Measurements from ENCODE around the gene ADGRG1.

The ADGRG1 gene

DNA sequence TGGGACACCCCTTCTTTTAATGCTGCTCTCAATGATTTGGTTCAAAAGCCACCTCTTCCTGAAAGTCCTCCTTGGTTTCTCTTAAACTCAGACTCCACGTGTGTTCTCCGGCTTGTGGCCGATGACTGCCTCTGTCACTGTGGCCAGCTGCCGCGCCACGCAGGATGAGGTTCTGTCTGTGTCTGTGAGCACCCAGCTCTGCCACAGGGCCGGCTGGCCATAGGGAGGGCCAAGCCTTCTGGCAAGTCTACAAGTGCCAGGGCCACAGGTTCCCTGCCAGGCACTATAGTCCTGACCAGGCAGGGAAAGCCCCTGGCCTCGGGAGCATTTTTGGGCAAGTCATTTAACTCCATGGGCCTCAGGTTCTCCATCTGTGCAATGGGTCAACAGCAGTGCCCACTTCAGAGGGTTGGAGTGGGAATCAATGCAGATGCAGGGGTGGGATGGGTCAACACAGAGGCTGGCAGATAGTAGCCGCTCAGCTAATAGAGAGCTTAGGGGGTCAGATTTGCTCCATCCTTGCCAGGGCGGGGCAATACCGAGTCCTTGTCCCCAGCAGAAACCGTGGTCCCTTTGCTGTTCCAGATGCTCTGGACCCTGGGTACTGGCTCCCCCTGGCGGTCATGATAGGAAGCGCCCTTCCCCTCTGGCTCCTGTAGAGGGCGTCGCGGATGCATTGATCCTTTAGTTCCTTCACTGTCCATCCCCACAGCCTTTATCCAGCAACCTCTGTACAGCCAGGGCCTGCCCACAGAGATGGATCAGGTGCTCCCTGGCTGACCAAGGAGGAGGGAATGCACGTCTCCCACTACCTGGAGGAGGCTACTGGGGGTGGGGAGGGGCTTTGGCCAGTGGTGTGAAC is 20.4 kb downstream of the ADGRG1 start:
- no peak overlapping the region for H3K9ac ChIP-seq (ENCODE audit: low read depth, low read length)
- H3K4me2 ChIP-seq (ENCODE audit: low read length) = no peak overlapping the region
- H3K9me3 ChIP-seq (replicated peaks; ENCODE audit: low read length) = no peaks in the 10 kb centered on the region
- H3K27me3 ChIP-seq (ENCODE audit: control insufficient read depth, insufficient read depth, low read length) = no peaks in the 10 kb centered on the region
- H3K4me1 ChIP-seq (ENCODE audit: control insufficient read depth, insufficient read depth, low read length) = peaks cover 5% of the 10 kb centered on the region
- H3K4me3 ChIP-seq (ENCODE audit: low read length) = no peak overlapping the region
- H3K36me3 ChIP-seq (ENCODE audit: insufficient read depth, low read length) = no peaks in the 10 kb centered on the region

DNA sequence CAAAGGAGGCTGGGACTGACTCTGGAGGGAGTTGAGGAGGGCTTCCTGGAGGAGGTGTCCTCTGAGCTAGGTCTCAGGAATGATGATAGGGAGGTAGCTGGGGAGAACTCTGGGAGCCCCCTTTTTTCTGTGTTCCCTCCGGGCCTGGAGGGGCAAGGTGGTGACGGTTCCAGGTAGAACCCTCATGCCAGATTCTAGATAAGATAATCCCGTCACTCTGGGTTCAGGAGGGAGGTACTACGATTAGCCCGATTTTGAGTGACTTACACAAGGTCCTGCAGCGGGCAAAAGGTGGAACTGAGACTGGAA is 21.0 kb downstream of the ADGRG1 start:
- no peak overlapping the region for H3K9ac ChIP-seq (ENCODE audit: low read depth, low read length)
- no peaks in the 10 kb centered on the region for H3K27me3 ChIP-seq (ENCODE audit: control insufficient read depth, insufficient read depth, low read length)
- H3K9me3 ChIP-seq (replicated peaks; ENCODE audit: low read length) = no peaks in the 10 kb centered on the region
- H3K4me3 ChIP-seq (ENCODE audit: low read length) = no peak overlapping the region
- no peaks in the 10 kb centered on the region for H3K36me3 ChIP-seq (ENCODE audit: insufficient read depth, low read length)
- peaks cover 5% of the 10 kb centered on the region for H3K4me1 ChIP-seq (ENCODE audit: control insufficient read depth, insufficient read depth, low read length)
- no peak overlapping the region for H3K4me2 ChIP-seq (ENCODE audit: low read length)

DNA sequence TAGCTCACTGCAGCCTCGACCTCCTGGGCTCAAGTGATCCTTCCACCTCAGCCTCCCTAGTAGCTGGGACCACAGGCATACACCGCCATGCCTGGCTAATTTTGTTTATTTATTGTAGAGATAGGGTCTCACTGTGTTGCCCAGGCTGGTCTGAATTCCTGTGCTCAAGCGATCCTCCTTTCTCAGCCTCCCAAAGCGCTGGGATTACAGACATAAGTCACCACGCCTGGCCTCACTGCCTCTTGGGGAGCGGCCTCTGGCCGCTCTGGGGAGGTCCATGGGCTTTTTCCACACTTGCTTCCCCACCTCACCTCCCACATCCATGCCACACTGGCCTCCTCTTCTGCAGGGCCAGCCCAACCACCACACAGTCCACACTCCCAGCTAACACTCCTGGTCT is 21.4 kb downstream of the ADGRG1 start:
- peaks cover 5% of the 10 kb centered on the region for H3K4me1 ChIP-seq (ENCODE audit: control insufficient read depth, insufficient read depth, low read length)
- H3K9me3 ChIP-seq (replicated peaks; ENCODE audit: low read length) = no peaks in the 10 kb centered on the region
- no peaks in the 10 kb centered on the region for H3K27me3 ChIP-seq (ENCODE audit: control insufficient read depth, insufficient read depth, low read length)
- no peaks in the 10 kb centered on the region for H3K36me3 ChIP-seq (ENCODE audit: insufficient read depth, low read length)
- no peak overlapping the region for H3K4me3 ChIP-seq (ENCODE audit: low read length)
- no peak overlapping the region for H3K9ac ChIP-seq (ENCODE audit: low read depth, low read length)
- no peak overlapping the region for H3K4me2 ChIP-seq (ENCODE audit: low read length)

DNA sequence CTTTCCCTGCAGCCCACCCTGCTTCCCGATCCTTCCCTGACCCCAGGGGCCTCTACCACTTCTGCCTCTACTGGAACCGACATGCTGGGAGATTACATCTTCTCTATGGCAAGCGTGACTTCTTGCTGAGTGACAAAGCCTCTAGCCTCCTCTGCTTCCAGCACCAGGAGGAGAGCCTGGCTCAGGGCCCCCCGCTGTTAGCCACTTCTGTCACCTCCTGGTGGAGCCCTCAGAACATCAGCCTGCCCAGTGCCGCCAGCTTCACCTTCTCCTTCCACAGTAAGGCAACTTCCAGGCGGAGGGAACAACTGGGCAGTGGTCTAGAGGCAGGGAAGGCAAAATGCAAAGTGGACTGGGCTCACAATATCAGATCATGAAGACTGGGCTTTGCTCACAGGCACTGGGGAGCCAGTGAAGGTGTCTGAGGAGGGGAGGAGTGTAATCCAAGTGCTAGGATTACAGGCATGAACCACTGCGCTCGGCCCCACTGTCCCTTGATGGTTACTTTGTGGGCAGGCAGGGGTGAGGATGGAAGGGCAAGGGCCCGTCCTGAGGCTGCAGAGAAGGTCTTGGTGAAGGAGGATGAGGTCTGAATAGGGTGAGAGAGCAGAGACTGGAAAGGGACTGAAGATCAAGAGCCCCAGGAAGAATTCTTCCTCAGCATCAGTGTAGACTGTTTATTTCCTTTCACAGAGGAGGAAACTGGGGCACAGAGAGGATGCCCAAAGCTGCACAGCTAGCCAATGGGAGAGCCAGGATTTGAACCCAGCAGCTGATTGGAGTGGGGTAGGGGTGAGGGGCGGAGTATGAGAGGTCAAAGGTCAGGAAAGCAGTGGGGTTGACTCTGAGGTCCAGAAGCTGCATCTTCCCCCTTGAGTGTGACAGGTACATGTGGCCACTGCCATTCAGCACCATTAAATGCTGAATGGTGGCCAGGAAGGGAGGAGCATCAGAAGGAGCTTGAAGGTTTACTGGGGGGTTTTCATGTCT is 23.2 kb downstream of the ADGRG1 start:
- no peak overlapping the region for H3K4me2 ChIP-seq (ENCODE audit: low read length)
- no peaks in the 10 kb centered on the region for H3K27me3 ChIP-seq (ENCODE audit: control insufficient read depth, insufficient read depth, low read length)
- no peaks in the 10 kb centered on the region for H3K9me3 ChIP-seq (replicated peaks; ENCODE audit: low read length)
- no peak overlapping the region for H3K9ac ChIP-seq (ENCODE audit: low read depth, low read length)
- no peaks in the 10 kb centered on the region for H3K4me1 ChIP-seq (ENCODE audit: control insufficient read depth, insufficient read depth, low read length)
- H3K36me3 ChIP-seq (ENCODE audit: insufficient read depth, low read length) = no peaks in the 10 kb centered on the region
- no peak overlapping the region for H3K4me3 ChIP-seq (ENCODE audit: low read length)

DNA sequence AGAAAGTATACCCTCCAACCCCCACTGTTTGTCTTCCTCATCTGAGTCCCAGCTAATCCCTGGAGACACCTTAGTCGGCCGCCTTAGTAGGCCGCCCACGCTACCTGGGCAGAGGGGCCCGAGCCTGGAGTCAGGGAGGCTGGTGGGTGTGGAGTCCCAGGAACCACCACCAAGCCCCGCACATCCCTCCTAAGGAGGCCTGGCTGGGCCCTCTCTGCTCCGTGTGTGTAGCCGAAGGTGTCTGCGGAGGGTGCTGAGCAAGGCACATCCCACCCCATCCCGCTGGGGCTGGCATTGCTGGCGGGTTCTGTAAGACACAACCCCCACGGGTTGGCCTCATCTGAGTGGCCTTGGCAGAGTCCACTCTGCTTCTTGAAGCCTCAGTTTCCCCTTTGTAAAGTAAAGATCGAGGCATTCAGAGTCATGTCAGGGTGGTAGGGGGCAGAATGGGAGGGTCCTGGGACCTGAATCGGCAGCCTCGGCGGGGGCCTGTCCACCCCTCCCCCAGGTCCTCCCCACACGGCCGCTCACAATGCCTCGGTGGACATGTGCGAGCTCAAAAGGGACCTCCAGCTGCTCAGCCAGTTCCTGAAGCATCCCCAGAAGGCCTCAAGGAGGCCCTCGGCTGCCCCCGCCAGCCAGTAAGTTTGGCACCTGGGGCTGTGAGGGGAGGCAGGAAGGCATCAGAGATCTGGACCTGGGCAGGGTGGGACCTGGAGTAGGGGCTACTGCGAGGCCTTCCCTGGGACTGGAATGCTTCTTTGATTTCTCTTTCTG is 24.5 kb downstream of the ADGRG1 start:
- H3K9me3 ChIP-seq (replicated peaks; ENCODE audit: low read length) = no peaks in the 10 kb centered on the region
- no peaks in the 10 kb centered on the region for H3K36me3 ChIP-seq (ENCODE audit: insufficient read depth, low read length)
- H3K4me2 ChIP-seq (ENCODE audit: low read length) = no peak overlapping the region
- no peak overlapping the region for H3K4me3 ChIP-seq (ENCODE audit: low read length)
- H3K9ac ChIP-seq (ENCODE audit: low read depth, low read length) = no peak overlapping the region
- no peaks in the 10 kb centered on the region for H3K27me3 ChIP-seq (ENCODE audit: control insufficient read depth, insufficient read depth, low read length)
- no peaks in the 10 kb centered on the region for H3K4me1 ChIP-seq (ENCODE audit: control insufficient read depth, insufficient read depth, low read length)

DNA sequence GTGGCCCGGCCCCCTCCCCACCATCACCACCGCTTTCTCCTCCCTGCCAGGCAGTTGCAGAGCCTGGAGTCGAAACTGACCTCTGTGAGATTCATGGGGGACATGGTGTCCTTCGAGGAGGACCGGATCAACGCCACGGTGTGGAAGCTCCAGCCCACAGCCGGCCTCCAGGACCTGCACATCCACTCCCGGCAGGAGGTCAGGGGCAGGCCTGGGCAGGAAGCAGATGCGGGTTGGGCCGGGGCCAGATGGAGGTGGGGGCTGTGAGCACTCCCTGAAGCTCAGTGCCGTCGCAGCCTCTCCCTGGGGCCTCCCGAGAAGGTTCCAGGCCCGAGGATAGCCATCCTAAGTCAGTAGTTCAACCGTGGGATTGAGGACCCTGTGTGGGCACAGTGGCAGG is 25.5 kb downstream of the ADGRG1 start:
- Histone ChIP-seq H3K4me1 (ENCODE audit: control insufficient read depth, insufficient read depth, low read length) (no peaks in the 10 kb centered on the region), H3K9ac (ENCODE audit: low read depth, low read length) (no peak overlapping the region), H3K36me3 (ENCODE audit: insufficient read depth, low read length) (no peaks in the 10 kb centered on the region)

DNA sequence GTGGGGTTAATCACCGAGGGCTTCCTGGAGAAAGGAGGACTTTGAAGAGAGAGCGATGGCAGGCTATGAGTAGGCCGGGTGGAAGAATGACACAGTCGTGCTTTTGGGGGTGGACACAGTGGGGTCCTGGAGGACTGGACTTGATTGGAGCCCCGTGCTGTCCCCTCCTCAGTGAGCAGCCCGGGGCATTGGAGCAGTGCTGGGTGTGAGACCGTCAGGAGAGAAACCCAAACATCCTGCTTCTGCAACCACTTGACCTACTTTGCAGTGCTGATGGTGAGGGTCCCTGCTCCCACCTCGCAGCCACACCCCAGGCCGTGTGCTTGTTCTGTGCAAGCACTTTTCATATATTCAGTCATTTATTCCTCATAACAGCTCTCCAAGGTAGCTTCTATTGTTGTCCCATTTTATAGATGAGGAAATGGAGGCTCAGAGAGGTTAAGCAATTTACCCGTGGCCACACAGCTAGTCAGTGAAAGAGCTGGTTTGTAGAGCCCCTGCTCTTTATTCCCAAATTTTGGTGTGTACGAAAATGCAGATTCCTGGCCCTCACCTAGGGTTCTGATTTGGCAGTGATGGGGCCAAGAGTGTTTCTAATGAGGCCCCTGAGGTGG is 28.0 kb downstream of the ADGRG1 start:
- H3K36me3 ChIP-seq (ENCODE audit: insufficient read depth, low read length) = no peaks in the 10 kb centered on the region
- H3K4me1 ChIP-seq (ENCODE audit: control insufficient read depth, insufficient read depth, low read length) = no peaks in the 10 kb centered on the region
- H3K9ac ChIP-seq (ENCODE audit: low read depth, low read length) = no peak overlapping the region
- H3K27me3 ChIP-seq (ENCODE audit: control insufficient read depth, insufficient read depth, low read length) = no peaks in the 10 kb centered on the region
- H3K4me2 ChIP-seq (ENCODE audit: low read length) = no peak overlapping the region
- no peaks in the 10 kb centered on the region for H3K9me3 ChIP-seq (replicated peaks; ENCODE audit: low read length)
- no peak overlapping the region for H3K4me3 ChIP-seq (ENCODE audit: low read length)

More for the DNA sequence above, 25.5 kb downstream of the ADGRG1 start:
- Histone ChIP-seq H3K9me3 (replicated peaks; ENCODE audit: low read length) (no peaks in the 10 kb centered on the region), H3K27me3 (ENCODE audit: control insufficient read depth, insufficient read depth, low read length) (no peaks in the 10 kb centered on the region), H3K4me2 (ENCODE audit: low read length) (no peak overlapping the region), H3K4me3 (ENCODE audit: low read length) (no peak overlapping the region)

DNA sequence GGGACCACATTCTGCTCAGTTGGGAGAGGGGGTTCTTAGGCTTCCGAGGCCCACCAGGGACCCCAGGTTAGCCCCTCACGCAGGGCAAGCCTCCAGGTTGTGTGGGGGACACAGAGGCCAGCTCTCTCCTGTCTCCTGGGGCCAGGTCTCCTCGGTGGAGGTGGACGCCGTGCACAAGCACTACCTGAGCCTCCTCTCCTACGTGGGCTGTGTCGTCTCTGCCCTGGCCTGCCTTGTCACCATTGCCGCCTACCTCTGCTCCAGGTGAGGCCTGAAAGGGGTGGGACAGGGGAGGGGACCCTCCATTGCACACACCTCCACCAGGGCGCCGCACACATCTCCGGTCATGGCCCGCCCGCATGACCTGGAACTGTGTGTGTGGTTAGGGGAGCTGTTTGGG is 28.8 kb downstream of the ADGRG1 start:
- Histone ChIP-seq H3K4me2 (ENCODE audit: low read length) (no peak overlapping the region), H3K27me3 (ENCODE audit: control insufficient read depth, insufficient read depth, low read length) (no peaks in the 10 kb centered on the region), H3K4me3 (ENCODE audit: low read length) (no peak overlapping the region), H3K9ac (ENCODE audit: low read depth, low read length) (no peak overlapping the region), H3K9me3 (replicated peaks; ENCODE audit: low read length) (no peaks in the 10 kb centered on the region), H3K36me3 (ENCODE audit: insufficient read depth, low read length) (no peaks in the 10 kb centered on the region), H3K4me1 (ENCODE audit: control insufficient read depth, insufficient read depth, low read length) (no peaks in the 10 kb centered on the region)

DNA sequence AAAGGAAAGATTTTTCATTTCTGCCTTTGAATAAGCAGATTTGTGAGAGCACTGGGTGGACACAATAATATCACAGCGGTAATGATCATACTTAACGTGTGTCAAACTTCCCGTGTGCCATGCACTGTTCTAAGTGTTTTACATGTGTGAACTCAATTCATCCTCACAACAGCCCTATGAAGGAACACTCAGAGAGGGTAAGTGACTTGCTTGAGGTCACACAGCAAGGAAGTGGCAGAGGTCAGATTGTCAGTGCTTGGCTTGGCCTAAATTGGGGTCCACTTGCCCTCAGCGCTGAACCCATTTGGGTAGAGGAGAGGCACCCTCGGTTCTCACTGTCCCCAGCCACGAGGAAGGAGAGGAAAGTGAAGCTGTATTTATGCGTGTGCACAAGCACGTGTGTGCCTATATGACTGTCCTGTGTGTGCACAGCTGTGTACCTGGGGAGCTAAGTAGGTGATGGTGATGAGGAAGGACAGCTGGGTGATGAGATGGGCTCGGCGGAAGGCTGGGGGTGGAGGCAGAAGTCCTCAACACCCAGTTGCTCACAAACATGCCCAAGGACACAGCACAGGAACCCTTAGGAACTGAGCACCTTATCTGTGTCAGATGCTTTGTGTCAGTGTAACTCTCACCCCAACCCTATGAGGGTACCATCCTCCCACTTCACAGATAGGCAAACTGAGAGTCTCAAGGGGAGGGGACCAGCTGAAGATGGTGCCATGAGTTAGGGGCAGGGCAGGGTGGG is 29.9 kb downstream of the ADGRG1 start:
- Histone ChIP-seq H3K4me3 (ENCODE audit: low read length) (no peak overlapping the region), H3K4me1 (ENCODE audit: control insufficient read depth, insufficient read depth, low read length) (no peaks in the 10 kb centered on the region), H3K4me2 (ENCODE audit: low read length) (no peak overlapping the region), H3K9ac (ENCODE audit: low read depth, low read length) (no peak overlapping the region), H3K36me3 (ENCODE audit: insufficient read depth, low read length) (no peaks in the 10 kb centered on the region), H3K9me3 (replicated peaks; ENCODE audit: low read length) (no peaks in the 10 kb centered on the region), H3K27me3 (ENCODE audit: control insufficient read depth, insufficient read depth, low read length) (no peaks in the 10 kb centered on the region)

DNA sequence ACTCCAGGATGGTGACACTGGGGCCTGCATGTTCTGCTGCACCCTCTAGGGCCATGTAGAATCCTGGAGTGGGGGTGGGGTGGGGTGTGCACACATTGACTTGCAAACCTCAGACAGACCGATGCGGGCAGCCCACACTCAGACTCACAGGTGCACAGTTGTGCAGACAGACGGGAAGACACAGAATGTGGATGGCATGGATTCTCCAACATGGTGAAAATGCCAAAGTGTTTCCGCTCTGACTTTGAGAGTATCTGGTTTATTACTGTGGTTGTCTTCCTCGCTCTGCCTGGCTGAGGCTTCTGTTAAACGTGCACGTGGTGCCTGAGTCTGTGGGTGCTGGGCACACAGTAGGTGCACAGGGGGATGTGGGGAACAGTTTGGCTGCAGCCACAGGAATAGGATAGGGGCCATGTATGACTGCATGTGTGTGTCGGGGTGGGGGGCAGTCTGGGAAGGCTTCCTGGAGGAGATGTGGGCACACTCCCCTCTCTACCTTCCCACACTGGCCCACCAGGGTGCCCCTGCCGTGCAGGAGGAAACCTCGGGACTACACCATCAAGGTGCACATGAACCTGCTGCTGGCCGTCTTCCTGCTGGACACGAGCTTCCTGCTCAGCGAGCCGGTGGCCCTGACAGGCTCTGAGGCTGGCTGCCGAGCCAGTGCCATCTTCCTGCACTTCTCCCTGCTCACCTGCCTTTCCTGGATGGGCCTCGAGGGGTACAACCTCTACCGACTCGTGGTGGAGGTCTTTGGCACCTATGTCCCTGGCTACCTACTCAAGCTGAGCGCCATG is 30.6 kb downstream of the ADGRG1 start:
- H3K36me3 ChIP-seq (ENCODE audit: insufficient read depth, low read length) = no peaks in the 10 kb centered on the region
- no peaks in the 10 kb centered on the region for H3K4me1 ChIP-seq (ENCODE audit: control insufficient read depth, insufficient read depth, low read length)
- no peak overlapping the region for H3K4me3 ChIP-seq (ENCODE audit: low read length)
- H3K4me2 ChIP-seq (ENCODE audit: low read length) = no peak overlapping the region
- no peaks in the 10 kb centered on the region for H3K27me3 ChIP-seq (ENCODE audit: control insufficient read depth, insufficient read depth, low read length)
- no peak overlapping the region for H3K9ac ChIP-seq (ENCODE audit: low read depth, low read length)
- no peaks in the 10 kb centered on the region for H3K9me3 ChIP-seq (replicated peaks; ENCODE audit: low read length)
